Neutrophil (primary cell): ENCODE data around the gene ETS1.

Source experiments
- H3K27ac ChIP-seq: fragments of 200-600 bp; sonication (generic); 2 replicates; pipeline ENCODE4 v1.5.1; 2016; ENCODE audit warnings: mild to moderate bottlenecking, moderate library complexity
- H3K27me3 ChIP-seq: fragments of 200-600 bp; sonication (generic); 2 replicates; pipeline ENCODE4 v1.6.0; 2016; ENCODE audit warnings: mild to moderate bottlenecking
- H3K36me3 ChIP-seq: fragments of 200-600 bp; sonication (generic); 2 replicates; pipeline ENCODE4 v1.5.1; 2017
- H3K4me1 ChIP-seq, 2 experiments: fragments of 200-600 bp in 1 of 2; sonication (generic) in 1 of 2; 1 replicate in 1 of 2; 2 replicates in 1 of 2; pipeline versions ENCODE4 v1.5.1 to v1.6.1; 2013 to 2016; ENCODE audit warnings: low read depth in 1 of 2, low read length in 1 of 2, mild to moderate bottlenecking in 1 of 2, moderate library complexity in 1 of 2; ENCODE audit not compliant: control insufficient read depth in 1 of 2, insufficient read depth in 1 of 2
- H3K4me3 ChIP-seq, 2 experiments: fragments of 200-600 bp in 1 of 2; sonication (generic) in 1 of 2; 1 replicate in 1 of 2; 2 replicates in 1 of 2; pipeline ENCODE4 v1.5.1; 2013 to 2016; ENCODE audit warnings: low read depth in 1 of 2, low read length in 1 of 2, mild to moderate bottlenecking in 1 of 2, moderate library complexity in 1 of 2
- H3K9me3 ChIP-seq: fragments of 200-600 bp; sonication (generic); 2 replicates; pipeline ENCODE4 v1.5.1; 2016
- TF ChIP-seq, protein P1 (sequence below): fragments of 200-600 bp; sonication (generic); IDR thresholded peaks from 2 replicates; pipeline ENCODE4 v1.5.1; 2016; ENCODE audit warnings: antibody characterized with exemption

Gene ETS1

DNA sequence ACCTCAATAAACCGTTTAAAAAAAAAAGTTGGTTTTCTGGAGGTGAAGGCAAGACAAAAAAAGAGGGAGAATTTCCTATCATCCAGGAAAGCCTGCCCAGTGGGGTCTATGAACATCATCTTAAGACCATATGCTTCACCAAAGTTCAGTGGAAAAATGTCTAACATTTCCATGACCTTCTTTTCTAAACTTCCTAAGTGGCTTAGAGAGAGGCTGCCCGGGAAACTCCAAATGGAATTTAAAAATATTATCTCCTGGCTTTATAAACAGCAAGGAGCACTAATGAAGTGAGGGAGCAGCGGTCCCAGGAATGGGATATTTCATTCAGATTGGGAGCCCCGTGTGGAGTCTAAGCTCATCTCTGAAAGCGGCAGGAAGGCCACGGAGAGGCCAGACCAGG, 46.9 kb downstream of the ETS1 start:
- TF ChIP-seq, protein P1, sequence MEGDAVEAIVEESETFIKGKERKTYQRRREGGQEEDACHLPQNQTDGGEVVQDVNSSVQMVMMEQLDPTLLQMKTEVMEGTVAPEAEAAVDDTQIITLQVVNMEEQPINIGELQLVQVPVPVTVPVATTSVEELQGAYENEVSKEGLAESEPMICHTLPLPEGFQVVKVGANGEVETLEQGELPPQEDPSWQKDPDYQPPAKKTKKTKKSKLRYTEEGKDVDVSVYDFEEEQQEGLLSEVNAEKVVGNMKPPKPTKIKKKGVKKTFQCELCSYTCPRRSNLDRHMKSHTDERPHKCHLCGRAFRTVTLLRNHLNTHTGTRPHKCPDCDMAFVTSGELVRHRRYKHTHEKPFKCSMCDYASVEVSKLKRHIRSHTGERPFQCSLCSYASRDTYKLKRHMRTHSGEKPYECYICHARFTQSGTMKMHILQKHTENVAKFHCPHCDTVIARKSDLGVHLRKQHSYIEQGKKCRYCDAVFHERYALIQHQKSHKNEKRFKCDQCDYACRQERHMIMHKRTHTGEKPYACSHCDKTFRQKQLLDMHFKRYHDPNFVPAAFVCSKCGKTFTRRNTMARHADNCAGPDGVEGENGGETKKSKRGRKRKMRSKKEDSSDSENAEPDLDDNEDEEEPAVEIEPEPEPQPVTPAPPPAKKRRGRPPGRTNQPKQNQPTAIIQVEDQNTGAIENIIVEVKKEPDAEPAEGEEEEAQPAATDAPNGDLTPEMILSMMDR: no peak
- peaks cover 0 to 3% of the 10 kb centered on the region in 2 experiments for H3K4me1 ChIP-seq
- no peaks in the 10 kb centered on the region for H3K9me3 ChIP-seq

DNA sequence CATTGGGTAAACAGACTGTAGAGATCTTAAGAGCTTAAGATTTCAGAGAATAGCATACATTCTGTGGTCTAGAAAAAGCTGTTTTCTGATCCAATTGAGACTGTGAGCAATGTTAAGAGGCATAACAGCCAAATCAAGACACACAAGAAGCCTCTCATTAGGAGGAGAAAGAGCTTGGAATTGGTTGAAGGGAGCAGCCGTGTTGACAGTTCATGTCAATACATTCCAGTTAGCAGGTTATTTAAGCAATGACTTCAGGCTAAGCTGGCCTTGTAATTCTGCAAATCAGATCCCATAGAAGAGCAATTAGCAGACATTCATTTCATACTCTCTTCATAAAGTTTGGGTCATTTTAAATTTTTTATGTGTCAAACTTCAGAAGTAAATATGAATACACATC, 50.9 kb downstream of the ETS1 start:
- H3K4me1 ChIP-seq: no peaks in the 10 kb centered on the region
- no peak overlapping the region for H3K4me3 ChIP-seq
- H3K9me3 ChIP-seq: no peaks in the 10 kb centered on the region
- no peaks in the 10 kb centered on the region for H3K27me3 ChIP-seq
- H3K36me3 ChIP-seq: no peaks in the 10 kb centered on the region
- TF ChIP-seq, protein P1: no peak
- no peak overlapping the region for H3K27ac ChIP-seq

More for the DNA sequence above, 46.9 kb downstream of the ETS1 start:
- H3K36me3 ChIP-seq: no peaks in the 10 kb centered on the region
- no peak overlapping the region for H3K27ac ChIP-seq
- H3K27me3 ChIP-seq: no peaks in the 10 kb centered on the region
- H3K4me3 ChIP-seq: no peak overlapping the region

GRCh38 chr11:128535468-128536457, 51.6 kb downstream of the ETS1 start:
- Histone ChIP-seq H3K4me1 (no peaks in the 10 kb centered on the region), H3K27me3 (no peaks in the 10 kb centered on the region), H3K27ac (no peak overlapping the region), H3K9me3 (no peaks in the 10 kb centered on the region), H3K36me3 (no peaks in the 10 kb centered on the region), H3K4me3 (no peak overlapping the region)
- TF ChIP-seq, protein P1: no peak

- Histone ChIP-seq H3K4me1 (peaks cover 0 to under 1% of the 10 kb centered on the region in 2 experiments), H3K4me3 (no peak overlapping the region), H3K9me3 (no peaks in the 10 kb centered on the region), H3K27ac (no peak overlapping the region), H3K27me3 (no peaks in the 10 kb centered on the region), H3K36me3 (no peaks in the 10 kb centered on the region)
- TF ChIP-seq, protein P1: no peak
These were observed 53.9 kb downstream of the ETS1 start for GRCh38 chr11:128533472-128533871.

DNA sequence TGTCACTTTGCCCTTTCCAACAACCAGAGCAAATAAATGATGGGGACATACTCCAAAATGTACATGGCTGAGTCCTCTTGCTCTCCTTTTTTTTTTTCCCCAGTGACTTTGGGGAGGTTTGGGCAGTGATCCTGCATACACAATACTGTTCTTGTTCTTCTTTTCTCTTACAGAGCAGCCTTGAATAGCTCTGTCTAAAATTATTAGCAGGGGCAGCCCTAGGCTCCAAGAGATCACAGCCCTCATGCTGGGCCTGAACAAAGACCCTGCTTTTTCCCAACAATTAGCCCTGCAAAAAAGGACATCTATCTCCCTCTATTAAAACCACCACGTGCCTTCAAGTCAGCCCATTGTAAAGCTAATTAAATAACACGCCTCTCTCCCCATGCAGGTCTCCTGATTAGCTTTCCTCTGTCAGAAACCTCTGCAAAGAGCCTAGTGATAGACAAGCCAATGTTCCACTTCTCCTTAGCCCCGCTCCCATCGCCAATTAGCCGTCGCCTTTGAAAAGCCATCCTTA, 54.7 kb downstream of the ETS1 start:
- H3K4me1 ChIP-seq: peaks cover 6 to 9% of the 10 kb centered on the region in 2 experiments
- TF ChIP-seq, protein P1: no peak
- H3K4me3 ChIP-seq: no peak overlapping the region
- H3K36me3 ChIP-seq: no peaks in the 10 kb centered on the region
- H3K9me3 ChIP-seq: no peaks in the 10 kb centered on the region
- no peak overlapping the region for H3K27ac ChIP-seq
- no peaks in the 10 kb centered on the region for H3K27me3 ChIP-seq
